ENCODE results near the gene ECHDC3. TPM values are rescaled to one million over a fixed set of nuclear protein-coding genes. Genes with fewer than 3 reads are reported as not detected.
A peak's percentile ranks its signal among the peaks of the same experiment; 100 is the strongest.

Gene ECHDC3
- total RNA-seq, 1 donor from 2014 or later: 4.0 TPM

DNA sequence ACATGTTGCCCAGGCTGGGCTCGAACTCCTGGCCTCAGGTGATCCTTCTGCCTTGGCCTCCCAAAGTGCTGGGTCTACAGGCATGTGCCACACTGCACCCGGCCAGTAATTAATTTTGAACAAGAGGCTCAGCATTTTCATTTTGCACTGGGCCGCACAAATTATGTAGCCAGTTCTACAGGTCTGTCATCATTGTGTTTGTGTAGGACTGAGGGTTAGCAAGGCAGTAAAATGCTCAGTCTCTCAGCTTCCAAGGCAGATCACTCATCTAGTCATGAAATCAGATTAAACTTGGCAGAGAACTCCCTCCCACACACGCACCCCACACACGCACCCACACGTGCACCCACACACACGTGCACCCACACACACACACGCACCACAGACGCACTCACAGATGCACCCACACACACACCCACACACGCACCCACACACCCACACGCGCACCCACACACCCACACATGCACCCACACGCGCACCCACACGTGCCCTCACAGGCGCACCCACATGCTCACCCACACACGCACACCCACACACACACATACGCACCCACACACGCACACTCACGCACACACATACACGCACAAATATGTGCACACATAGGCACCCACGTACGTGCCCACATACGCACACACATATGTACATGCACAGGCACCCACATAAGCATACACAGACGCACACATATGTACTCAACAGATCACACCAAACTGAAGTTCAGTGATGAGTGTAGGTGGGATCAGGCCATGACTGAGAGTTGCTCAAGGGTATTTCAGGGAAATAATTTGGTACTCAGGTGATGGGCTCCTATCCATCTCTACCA, 53.1 kb downstream of the ECHDC3 start:
- Mint-ChIP-seq H3K9me3 (peaks cover 6% of the 10 kb centered on the region), H3K36me3 (no peaks in the 10 kb centered on the region), H3K27me3 (no peaks in the 10 kb centered on the region), H3K4me3 (no peak overlapping the region), H3K27ac (no peak overlapping the region), H3K4me1 (ENCODE audit: unreplicated experiment) (peaks cover 19% of the 10 kb centered on the region)
- no peak for DNase-seq (ENCODE audit: extremely low spot score, unreplicated experiment)
- TF ChIP-seq, protein P1, sequence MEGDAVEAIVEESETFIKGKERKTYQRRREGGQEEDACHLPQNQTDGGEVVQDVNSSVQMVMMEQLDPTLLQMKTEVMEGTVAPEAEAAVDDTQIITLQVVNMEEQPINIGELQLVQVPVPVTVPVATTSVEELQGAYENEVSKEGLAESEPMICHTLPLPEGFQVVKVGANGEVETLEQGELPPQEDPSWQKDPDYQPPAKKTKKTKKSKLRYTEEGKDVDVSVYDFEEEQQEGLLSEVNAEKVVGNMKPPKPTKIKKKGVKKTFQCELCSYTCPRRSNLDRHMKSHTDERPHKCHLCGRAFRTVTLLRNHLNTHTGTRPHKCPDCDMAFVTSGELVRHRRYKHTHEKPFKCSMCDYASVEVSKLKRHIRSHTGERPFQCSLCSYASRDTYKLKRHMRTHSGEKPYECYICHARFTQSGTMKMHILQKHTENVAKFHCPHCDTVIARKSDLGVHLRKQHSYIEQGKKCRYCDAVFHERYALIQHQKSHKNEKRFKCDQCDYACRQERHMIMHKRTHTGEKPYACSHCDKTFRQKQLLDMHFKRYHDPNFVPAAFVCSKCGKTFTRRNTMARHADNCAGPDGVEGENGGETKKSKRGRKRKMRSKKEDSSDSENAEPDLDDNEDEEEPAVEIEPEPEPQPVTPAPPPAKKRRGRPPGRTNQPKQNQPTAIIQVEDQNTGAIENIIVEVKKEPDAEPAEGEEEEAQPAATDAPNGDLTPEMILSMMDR (conservative IDR thresholded peaks at IDR 0.05): no peak

DNA sequence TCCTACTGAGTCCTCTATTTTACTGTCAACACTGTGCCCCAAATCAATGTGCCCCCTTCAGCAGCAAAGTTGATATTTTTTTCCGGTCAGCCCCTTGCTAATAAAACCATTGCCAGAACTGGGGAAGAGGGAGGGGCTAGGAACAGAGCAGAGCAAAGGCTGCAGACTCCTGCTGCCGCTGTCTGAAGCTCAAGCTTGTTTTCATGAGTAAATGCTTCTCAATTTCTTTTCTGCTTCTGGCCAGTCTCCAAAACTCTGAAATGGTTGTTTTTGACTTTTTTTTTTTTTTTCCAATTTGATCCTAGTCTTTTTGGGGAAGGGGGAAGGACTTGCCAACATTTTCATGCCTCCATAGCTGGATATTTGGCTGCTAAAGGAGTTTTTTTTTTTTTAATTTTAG, 54.3 kb downstream of the ECHDC3 start:
- peak overlapping the region; percentile 36 for H3K4me3 Mint-ChIP-seq
- peaks cover 19% of the 10 kb centered on the region for H3K4me1 Mint-ChIP-seq (ENCODE audit: unreplicated experiment)
- H3K27ac Mint-ChIP-seq: no peak overlapping the region
- no peak for DNase-seq (ENCODE audit: extremely low spot score, unreplicated experiment)
- H3K9me3 Mint-ChIP-seq: peaks cover 6% of the 10 kb centered on the region
- no peaks in the 10 kb centered on the region for H3K27me3 Mint-ChIP-seq
- H3K36me3 Mint-ChIP-seq: no peaks in the 10 kb centered on the region
- TF ChIP-seq, protein P1 (conservative IDR thresholded peaks at IDR 0.05): no peak

DNA sequence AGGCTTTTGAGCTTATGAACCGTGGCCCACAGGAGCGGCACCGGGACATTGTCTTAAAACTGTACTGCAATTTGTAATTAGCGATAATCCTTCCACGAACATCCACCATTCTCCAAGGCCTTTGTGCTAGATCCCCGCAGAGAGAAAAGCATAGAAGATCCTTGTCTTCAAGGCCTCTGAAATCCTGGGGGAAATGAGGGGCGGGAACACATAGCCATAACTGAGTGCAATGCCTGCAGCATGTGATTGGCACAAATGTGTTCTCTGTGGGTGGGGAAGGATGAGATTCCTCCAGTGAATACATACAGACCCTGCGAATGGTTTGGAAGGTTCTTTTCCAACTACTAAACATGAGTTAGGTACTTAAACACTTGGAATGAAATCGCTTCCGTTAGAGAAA, 55.1 kb downstream of the ECHDC3 start:
- Mint-ChIP-seq H3K27ac (no peak overlapping the region), H3K9me3 (peaks cover 6% of the 10 kb centered on the region), H3K4me3 (no peak overlapping the region), H3K4me1 (ENCODE audit: unreplicated experiment) (peaks cover 19% of the 10 kb centered on the region), H3K27me3 (no peaks in the 10 kb centered on the region), H3K36me3 (no peaks in the 10 kb centered on the region)
- TF ChIP-seq, protein P1 (conservative IDR thresholded peaks at IDR 0.05): no peak
- no peak for DNase-seq (ENCODE audit: extremely low spot score, unreplicated experiment)

GRCh38 chr10:11797847-11798633, 55.9 kb downstream of the ECHDC3 start:
- no peak for DNase-seq (ENCODE audit: extremely low spot score, unreplicated experiment)
- Mint-ChIP-seq H3K27me3 (no peaks in the 10 kb centered on the region), H3K27ac (no peak overlapping the region), H3K4me3 (no peak overlapping the region), H3K36me3 (no peaks in the 10 kb centered on the region), H3K4me1 (ENCODE audit: unreplicated experiment) (peaks cover 19% of the 10 kb centered on the region), H3K9me3 (peaks cover 6% of the 10 kb centered on the region)
- TF ChIP-seq, protein P1 (conservative IDR thresholded peaks at IDR 0.05): no peak

GRCh38 chr10:11798845-11799735, 56.9 kb downstream of the ECHDC3 start:
- Mint-ChIP-seq H3K27ac (no peak overlapping the region), H3K9me3 (peaks cover 6% of the 10 kb centered on the region), H3K27me3 (no peaks in the 10 kb centered on the region), H3K4me1 (ENCODE audit: unreplicated experiment) (peaks cover 19% of the 10 kb centered on the region), H3K4me3 (no peak overlapping the region), H3K36me3 (no peaks in the 10 kb centered on the region)
- no peak for DNase-seq (ENCODE audit: extremely low spot score, unreplicated experiment)
- TF ChIP-seq, protein P1 (conservative IDR thresholded peaks at IDR 0.05): no peak

Measured in type B pancreatic cell (in vitro differentiated cells).